ENCODE measurements around the gene NME3.

DNA sequence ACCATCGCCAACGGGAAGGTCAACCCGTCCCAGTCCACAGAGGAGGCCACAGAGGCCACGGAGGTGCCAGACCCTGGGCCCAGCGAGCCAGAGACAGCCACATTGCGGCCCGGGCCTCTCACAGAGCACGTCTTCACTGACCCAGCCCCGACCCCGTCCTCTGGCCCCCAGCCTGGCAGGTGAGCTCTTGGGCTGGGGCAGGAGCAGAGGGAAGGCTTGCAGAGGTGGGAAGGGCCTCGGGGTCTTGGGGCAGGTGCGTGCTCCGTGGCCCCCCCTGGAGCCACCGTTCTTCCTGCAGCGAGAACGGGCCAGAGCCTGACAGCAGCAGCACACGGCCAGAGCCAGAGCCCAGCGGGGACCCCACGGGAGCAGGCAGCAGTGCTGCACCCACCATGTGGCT is 5.1 kb downstream of the NME3 start:
- no peak for TF ChIP-seq CTCF (IDR thresholded peaks at IDR 0.05)
- TF ChIP-seq POLR2AphosphoS5 (IDR thresholded peaks at IDR 0.05): no peak
- no peak for TF ChIP-seq POLR2A (IDR thresholded peaks at IDR 0.05)
- TF ChIP-seq EP300 (IDR thresholded peaks at IDR 0.05): no peak
